ENCODE results near the gene TNS4.
"Not testable (repeated sequence)": the region's sequence is repeated elsewhere in the genome, so short reads cannot be mapped to it uniquely, and the experiment has no call there.

Gene TNS4

DNA sequence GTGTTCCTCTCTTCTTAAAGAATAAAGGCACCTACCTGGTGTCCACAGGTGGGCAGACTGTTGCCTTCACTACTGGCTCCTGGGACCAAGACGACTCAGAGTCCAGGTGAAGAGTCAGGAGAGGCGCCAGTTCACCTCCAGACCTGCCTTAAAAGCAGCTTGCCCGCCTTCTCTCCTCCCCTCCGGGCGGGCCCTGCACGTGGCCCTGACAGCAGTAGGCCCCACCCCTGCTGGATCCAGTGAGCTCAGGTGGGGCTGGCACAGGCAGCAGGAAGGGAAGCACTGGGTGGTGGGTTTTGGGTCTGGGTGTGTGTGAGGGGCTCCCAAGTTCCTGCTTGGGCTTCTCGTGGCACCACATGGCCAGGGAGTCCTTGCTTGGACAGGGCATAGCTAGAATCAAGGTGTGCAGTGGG is at the start of gene TNS4:
Gene TNS4 (minus strand): TSS at position 125 of the 413 bp plus-strand sequence. CDS start 5,198 bp downstream, outside the sequence.
- DNase-seq, result no peak

GRCh38 chr17:40550608-40551007 is 49.2 kb upstream of the TNS4 start:
- DNase-seq, result peak; percentile 50

GRCh38 chr17:40548982-40549685 is 47.7 kb upstream of the TNS4 start:
- DNase-seq, result peak; percentile 62

GRCh38 chr17:40548491-40548981 is 47.1 kb upstream of the TNS4 start:
- DNase-seq, result peak; percentile 45

GRCh38 chr17:40547785-40548478 is 46.5 kb upstream of the TNS4 start:
- DNase-seq, result no peak

DNA sequence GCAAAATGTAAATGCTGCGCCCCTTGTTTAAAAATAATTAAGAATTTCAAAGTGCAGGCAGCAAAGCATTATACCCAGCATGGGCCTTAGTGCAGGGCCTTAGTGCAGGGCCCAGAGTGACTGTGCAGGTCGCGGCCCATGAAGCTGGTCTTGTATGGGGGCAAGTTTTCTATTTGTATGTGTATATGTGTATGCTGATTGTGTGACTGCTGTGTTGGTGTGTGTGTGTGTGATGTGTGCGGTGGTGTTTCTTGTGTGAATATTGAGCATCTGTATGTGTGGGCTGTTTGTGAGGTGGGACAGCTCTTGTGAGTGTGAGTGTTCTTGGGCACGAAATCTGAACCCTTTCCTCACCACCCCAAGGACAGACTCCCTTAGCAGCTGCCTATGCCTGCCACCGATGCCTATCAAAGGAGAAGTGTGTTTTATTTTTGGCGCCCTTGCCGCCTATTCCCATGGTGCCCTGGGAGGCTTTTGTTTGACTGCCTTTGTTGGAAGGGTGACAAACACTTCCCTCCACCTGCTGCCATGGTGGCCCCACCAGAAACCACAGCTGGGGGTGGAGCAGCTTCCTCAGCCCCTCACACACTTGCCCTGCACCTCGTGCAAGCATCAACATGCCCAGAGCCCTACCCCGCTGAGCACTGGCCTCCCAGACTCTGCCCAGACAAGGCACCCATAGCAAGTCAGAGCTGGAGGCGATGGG is 45.8 kb upstream of the TNS4 start:
- DNase-seq, result peak; percentile 82

- not testable (repeated sequence) for DNase-seq
Measured at GRCh38 chr17:40546497-40546896, 45.1 kb upstream of the TNS4 start.

GRCh38 chr17:40545660-40546059 is 44.2 kb upstream of the TNS4 start:
- peak; percentile 58 for DNase-seq

DNA sequence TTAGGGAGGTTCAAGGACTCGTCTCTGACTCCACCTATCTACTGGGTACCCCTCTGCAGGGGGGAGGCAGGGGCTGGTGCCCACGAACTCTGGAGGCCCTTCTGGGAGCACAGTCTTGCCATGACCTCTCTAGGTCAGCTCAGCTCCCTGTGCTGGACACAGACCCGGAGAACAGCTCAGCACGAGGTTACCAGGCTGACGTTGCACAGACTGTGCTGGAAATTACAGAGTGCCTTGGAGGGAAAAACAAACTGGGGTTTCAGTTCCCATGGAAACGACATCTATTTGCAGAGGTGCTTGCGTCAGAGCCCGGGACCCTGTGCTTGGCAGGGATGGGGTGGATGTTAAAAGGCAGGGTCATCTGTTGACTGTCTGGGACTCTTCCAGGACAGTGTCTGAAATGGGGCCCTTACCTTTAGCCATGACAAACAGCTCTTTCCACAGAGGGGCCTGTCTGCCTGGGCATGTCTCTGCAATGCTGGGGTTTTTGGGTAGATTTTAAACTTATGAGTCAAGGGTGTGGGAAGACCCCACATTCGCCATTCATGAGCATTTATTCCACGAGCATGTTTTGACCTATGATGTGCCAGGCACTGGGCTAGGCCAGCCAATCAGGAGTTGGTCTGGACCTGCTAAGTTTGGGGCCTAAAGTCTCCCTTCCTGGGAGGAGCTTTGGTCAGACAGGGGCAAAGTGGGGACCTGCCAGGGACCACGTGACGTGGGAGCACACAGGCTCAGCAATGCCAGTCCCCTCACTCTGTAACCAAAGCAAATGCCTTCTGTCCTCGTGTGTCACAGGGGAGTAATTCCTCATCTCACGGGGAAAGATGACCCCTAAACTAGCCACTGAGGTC is 41.4 kb upstream of the TNS4 start:
- peak; percentile 71 for DNase-seq

DNA sequence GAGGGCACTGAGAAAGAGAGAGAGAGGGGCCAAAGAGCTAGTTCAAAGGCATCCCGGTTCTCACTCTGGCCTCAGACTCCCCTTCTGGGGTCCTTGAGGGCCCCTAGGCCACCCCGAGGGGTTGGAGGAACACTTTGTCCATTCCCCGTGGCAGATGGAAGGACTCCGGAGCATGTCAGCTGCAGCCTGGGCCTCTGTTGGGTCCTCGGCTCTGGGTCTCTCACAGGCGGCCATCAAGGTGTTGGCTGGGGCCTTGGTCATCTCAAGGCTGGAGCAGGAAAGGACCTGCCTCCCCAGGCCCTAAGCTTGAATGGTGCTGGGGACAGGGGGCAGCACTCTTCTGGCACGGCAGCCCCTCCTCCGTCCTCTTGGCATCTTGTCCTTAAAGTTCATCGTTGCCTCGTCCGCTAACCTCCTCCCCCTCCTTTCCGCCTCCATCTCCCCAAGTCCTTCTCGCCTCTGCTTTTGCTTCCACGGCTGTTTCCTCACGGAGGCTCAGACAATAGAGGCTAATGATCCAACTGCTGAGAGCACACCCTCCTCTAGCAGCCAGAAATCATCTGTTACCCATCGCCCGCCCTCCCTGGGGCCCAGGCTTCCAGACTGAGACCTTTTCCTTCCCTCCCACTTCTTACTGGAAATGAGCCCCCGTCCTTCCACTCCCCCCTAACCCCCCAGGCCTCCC is 40.6 kb upstream of the TNS4 start:
- DNase-seq, result no peak

- peak; percentile 87 for DNase-seq
Measured at GRCh38 chr17:40541060-40541872, 39.8 kb upstream of the TNS4 start.

DNA sequence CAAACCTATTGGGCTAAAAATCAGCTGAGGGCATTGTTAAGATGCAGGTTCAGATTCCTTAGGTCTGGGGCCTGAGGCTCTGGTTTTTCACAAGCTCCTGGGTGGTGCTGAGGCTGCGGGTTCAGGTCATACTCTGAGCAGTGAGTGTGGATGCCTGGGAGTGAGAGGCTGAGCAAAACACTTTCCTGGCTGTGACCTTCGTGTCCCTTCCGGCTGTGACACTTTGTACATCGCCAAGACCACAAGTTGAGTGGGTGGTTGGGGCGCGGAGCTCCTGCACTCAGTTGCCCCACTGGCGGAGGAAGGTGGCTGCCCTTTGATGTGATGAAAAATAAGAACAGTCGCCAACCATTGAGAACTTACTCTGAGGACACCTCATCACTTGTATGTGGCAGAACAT is 39.0 kb upstream of the TNS4 start:
- peak; percentile 83 for DNase-seq

DNA sequence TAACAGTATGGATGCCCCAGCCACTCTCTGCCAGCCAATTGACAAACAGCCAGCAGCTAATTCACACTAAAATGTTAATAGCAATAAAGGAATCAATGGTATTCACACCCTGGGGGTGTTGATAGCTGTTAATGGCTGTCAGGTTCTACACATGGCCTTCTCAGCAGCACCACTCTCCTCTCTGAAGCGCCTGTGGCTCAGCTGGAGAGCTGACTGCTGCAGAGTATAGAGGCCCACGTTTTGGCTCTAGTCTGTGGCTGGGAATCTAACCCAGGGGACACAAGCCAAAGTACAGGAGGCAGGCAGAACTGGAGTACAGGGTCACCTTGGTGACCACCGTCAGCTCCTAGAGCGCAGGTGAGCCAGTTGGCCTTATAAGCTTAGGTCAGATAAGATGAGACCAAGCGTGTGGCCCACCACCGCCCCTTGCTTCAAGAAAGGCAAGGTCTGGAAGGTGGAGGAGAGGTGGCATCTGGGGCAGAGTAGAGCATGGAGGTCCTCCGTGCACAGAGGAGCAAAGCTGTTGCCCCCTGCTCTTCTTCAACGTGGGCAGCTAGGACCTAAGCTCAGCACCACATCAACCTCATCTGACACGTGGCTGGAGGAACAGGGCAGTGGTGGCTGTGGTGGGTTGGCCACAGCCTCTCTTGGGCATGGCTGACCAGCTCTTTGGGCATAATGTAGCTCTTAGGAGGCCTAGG is 38.4 kb upstream of the TNS4 start:
- peak; percentile 62 for DNase-seq

- DNase-seq, result peak; percentile 31
Measured at GRCh38 chr17:40538936-40539705, 37.7 kb upstream of the TNS4 start.

- peak; percentile 61 for DNase-seq
Measured at GRCh38 chr17:40538019-40538935, 36.9 kb upstream of the TNS4 start.

DNA sequence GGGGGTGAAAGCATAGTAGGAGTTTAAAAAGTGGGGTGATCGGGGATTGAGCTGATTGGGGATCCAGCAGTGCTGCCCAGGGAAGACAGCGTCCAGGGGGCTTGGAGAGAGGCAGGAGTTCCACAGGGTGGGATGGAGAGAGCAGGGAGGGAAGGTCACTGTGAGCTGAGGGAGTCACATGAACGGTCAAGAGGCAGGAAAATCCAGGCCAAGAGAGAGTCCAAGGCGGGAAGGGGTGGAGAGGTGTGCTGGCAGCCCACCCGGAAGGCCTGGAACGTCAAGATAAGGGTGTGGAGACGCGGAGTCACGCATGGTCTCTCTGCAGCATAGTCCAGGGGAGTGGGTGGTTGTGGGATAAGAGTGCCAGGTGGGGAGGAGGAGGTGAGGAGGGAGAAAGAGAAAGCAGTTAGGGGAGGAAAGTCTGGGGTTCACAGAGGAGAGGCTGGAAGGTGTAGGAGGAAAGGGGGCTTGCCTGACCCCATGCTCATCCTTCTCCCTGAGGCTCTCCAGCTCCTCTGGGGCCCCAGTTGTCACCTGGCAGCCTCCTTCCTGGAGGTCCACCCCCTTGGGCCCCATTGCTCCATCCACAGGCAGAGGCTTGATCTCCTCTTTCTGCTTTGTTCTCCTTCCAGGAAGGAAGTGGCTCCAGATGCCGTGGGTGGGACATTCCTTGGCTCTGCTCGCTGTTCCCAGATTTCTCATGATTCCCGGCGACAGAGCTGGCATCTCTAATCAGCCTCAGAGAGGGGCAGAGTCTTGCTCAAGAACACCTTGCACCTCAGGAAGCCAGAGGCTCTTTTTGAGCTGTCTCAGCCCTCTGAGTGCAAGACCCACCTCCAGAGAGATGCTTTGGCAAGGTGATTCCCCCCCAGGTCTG is 35.1 kb upstream of the TNS4 start:
- DNase-seq, result peak; percentile 61

GRCh38 chr17:40535924-40536294 is 34.5 kb upstream of the TNS4 start:
- no peak for DNase-seq

GRCh38 chr17:40535438-40535837 is 34.0 kb upstream of the TNS4 start:
- DNase-seq, result no peak

All from activated effector memory CD4-positive, alpha-beta T cell treated with anti-CD3 and anti-CD28 coated beads, Interleukin-2, amount 50 U/mL, for 16 hours (primary cell).